ENCODE data around the gene PANK1. TPM values are rescaled to one million over a fixed set of nuclear protein-coding genes. Genes with fewer than 3 reads are reported as not detected.

Gene PANK1
- total and polyA plus RNA-seq, 3 donors from 2014 or later: 6.3 to 15.3 (median 9.2) TPM

DNA sequence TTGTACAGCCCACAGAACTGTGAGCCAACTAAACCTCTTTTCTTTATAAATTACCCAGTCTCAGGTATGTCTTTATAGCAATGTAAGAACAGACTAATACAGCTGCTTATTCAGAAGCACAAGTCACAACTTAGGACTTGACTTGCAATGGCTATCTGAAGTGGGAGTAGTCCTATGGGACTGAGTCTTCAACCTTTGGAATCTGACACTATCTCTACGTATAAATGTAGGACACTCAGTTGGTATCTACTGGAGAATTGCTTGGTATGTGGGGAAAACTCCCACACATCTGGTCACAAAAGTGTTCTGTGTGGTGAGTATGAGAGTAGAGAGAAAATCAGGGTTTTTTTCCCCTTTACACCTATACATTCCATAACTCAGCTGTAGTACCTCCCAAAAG lies 12.3 kb upstream of the PANK1 start:
- H3K27ac ChIP-seq: no peak overlapping the region
- peaks cover 8% of the 10 kb centered on the region for H3K4me1 ChIP-seq
- H3K36me3 ChIP-seq (ENCODE audit: low read depth, missing control alignments): no peaks in the 10 kb centered on the region
- no peaks in the 10 kb centered on the region for H3K9me3 ChIP-seq
- 63 to 70% methylated on average over 1 of the region's 1 CpG for WGBS, 2 donors
- intact Hi-C loops (cut with DNase I; ENCODE audit: low total_unique reads): no loop called here
- no peak overlapping the region for H3K4me3 ChIP-seq
- no peaks in the 10 kb centered on the region for H3K27me3 ChIP-seq
- TF ChIP-seq CTCF (IDR thresholded peaks at IDR 0.05) (no peak), POLR2A (IDR thresholded peaks at IDR 0.05) (no peak)
- no peak for DNase-seq

DNA sequence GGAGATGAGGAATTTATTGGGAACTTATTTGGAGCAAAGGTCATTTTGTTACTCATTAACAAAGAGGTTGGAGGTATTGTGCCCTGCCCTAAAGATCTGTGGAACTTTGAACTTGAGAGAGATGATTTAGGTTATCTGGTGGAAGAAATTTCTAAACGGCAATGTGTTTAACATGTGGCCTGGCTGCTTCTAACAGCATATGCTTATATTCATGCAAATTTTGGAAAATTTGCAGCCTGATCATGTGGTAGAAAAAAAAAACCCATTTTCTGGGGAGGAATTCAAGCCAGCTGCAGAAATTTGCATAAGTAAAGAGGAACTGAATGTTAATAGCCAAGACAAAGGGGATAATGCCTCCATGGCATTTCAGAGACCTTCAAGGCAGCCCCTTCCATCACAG lies 10.7 kb upstream of the PANK1 start:
- H3K27ac ChIP-seq: no peak overlapping the region
- TF ChIP-seq CTCF (IDR thresholded peaks at IDR 0.05): no peak
- TF ChIP-seq POLR2A (IDR thresholded peaks at IDR 0.05): no peak
- no peak overlapping the region for H3K4me3 ChIP-seq
- H3K36me3 ChIP-seq (ENCODE audit: low read depth, missing control alignments): no peaks in the 10 kb centered on the region
- intact Hi-C loops (cut with DNase I; ENCODE audit: low total_unique reads): no loop called here
- peaks cover 8% of the 10 kb centered on the region for H3K4me1 ChIP-seq
- no peaks in the 10 kb centered on the region for H3K27me3 ChIP-seq
- 90% methylated on average over 1 of the region's 1 CpG for WGBS, 2 donors
- H3K9me3 ChIP-seq: no peaks in the 10 kb centered on the region
- no peak for DNase-seq

DNA sequence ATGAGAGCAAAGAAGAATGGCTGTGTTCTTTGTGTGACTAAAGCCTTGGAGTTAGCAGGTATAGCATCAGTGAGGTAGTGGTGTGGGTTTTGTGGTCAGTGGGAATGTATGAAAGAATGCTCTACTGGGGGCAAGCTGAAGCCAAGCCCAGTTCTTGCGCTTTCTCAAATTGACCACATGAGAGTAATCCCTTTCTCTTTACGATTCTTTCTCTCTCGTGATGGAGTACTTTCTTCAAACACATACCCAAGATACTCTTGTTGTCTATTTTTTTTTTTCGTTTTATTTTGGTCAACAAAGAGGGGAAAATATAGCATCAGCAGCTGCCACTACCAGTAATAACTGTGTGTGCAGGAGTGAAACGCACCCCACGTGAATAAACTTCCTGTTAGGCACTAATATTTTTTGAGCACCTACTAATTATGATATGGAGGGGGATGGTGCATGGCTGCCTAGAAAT lies 8.4 kb upstream of the PANK1 start:
- H3K27ac ChIP-seq: no peak overlapping the region
- intact Hi-C loops (cut with DNase I; ENCODE audit: low total_unique reads): no loop called here
- no peaks in the 10 kb centered on the region for H3K27me3 ChIP-seq
- DNase-seq: no peak
- no peaks in the 10 kb centered on the region for H3K36me3 ChIP-seq (ENCODE audit: low read depth, missing control alignments)
- TF ChIP-seq POLR2A (IDR thresholded peaks at IDR 0.05) (no peak), CTCF (IDR thresholded peaks at IDR 0.05) (no peak)
- H3K4me3 ChIP-seq: no peak overlapping the region
- WGBS, 2 donors: 72 to 80% methylated on average over 6 of the region's 6 CpGs
- no peaks in the 10 kb centered on the region for H3K4me1 ChIP-seq
- no peaks in the 10 kb centered on the region for H3K9me3 ChIP-seq

DNA sequence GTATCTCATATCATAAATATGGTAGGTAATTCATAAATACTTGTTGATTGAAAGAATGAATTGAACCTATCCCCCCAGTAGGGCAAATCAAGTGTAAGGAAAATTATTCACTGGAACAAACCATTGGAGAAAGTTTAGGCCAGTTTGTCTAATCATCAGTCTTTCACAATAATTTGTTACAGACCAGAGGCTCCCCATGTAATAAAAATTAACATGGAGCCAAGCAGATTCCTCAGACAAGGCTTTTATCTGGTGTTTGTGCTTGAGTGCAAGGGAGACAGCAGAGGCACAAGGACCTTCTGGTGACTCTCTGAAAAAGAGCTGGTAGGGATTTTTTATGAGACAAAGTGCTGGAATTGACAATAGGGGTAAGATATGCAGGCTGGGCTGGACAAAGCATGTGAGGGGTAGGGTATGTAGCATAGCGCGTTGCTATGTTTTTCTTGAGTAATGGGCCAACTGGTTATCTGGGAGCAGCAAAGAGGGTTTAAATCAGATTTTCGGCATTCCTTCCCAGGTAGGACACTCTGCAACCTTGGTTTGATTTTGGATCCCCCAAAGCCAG lies 7.8 kb upstream of the PANK1 start:
- TF ChIP-seq CTCF (IDR thresholded peaks at IDR 0.05) (no peak), POLR2A (IDR thresholded peaks at IDR 0.05) (no peak)
- Histone ChIP-seq H3K27me3 (no peaks in the 10 kb centered on the region), H3K4me3 (no peak overlapping the region), H3K36me3 (ENCODE audit: low read depth, missing control alignments) (no peaks in the 10 kb centered on the region), H3K9me3 (no peaks in the 10 kb centered on the region), H3K27ac (no peak overlapping the region), H3K4me1 (no peaks in the 10 kb centered on the region)
- no peak for DNase-seq
- 95 to 96% methylated on average over 3 of the region's 3 CpGs for WGBS, 2 donors
- intact Hi-C loops (cut with DNase I; ENCODE audit: low total_unique reads): no loop called here

GRCh38 chr10:89651916-89652573 lies 7.0 kb upstream of the PANK1 start:
- DNase-seq: no peak
- Histone ChIP-seq H3K36me3 (ENCODE audit: low read depth, missing control alignments) (no peaks in the 10 kb centered on the region), H3K4me3 (no peak overlapping the region), H3K9me3 (no peaks in the 10 kb centered on the region), H3K4me1 (no peaks in the 10 kb centered on the region), H3K27ac (no peak overlapping the region), H3K27me3 (no peaks in the 10 kb centered on the region)
- WGBS, 2 donors: 64 to 71% methylated on average over 3 of the region's 3 CpGs
- TF ChIP-seq POLR2A (IDR thresholded peaks at IDR 0.05): no peak
- no peak for TF ChIP-seq CTCF (IDR thresholded peaks at IDR 0.05)
- intact Hi-C loops (cut with DNase I; ENCODE audit: low total_unique reads): no loop called here

Measured in testis (tissue), 3 donors.